ENCODE data around the gene KRTAP10-12. TPM values are rescaled to one million over a fixed set of nuclear protein-coding genes. Genes with fewer than 3 reads are reported as not detected.

Gene KRTAP10-12
- total RNA-seq, 1 experiment from 2014 or later, result not detected

DNA sequence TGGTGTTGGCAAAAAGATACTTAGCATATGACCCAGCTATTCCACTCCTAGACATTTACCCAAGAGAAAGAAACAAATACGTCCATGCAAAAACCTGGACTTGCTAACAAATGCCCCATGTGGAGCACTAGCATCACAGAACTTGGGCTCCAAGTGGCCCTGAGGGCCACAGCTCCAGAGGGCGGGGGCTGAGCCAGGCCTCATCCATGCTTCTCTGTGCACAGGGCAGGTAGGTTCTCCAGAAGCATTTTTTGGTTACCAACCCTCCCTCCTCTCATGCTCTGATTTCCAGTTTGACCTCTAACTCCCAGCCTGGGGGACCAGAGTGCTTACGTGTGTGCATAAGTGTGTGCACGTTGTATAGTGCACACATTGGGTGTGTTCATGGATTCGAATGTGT, 32.3 kb upstream of the KRTAP10-12 start:
- BruUV-seq (replicated peaks), result no TSS peak
- H3K27me3 ChIP-seq (ENCODE audit: control insufficient read depth, insufficient read depth, low read length), result no peaks in the 10 kb centered on the region
- no peaks in the 10 kb centered on the region for H3K9me3 ChIP-seq (ENCODE audit: control insufficient read depth, insufficient read depth, low read depth, low read length)
- TF ChIP-seq, protein P1, sequence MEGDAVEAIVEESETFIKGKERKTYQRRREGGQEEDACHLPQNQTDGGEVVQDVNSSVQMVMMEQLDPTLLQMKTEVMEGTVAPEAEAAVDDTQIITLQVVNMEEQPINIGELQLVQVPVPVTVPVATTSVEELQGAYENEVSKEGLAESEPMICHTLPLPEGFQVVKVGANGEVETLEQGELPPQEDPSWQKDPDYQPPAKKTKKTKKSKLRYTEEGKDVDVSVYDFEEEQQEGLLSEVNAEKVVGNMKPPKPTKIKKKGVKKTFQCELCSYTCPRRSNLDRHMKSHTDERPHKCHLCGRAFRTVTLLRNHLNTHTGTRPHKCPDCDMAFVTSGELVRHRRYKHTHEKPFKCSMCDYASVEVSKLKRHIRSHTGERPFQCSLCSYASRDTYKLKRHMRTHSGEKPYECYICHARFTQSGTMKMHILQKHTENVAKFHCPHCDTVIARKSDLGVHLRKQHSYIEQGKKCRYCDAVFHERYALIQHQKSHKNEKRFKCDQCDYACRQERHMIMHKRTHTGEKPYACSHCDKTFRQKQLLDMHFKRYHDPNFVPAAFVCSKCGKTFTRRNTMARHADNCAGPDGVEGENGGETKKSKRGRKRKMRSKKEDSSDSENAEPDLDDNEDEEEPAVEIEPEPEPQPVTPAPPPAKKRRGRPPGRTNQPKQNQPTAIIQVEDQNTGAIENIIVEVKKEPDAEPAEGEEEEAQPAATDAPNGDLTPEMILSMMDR (IDR thresholded peaks at IDR 0.05), result no peak
- no peak for TF ChIP-seq POLR2AphosphoS5 (IDR thresholded peaks at IDR 0.05; ENCODE audit: low read depth, low read length)
- no peak for TF ChIP-seq TCF7L2 (IDR thresholded peaks at IDR 0.05; ENCODE audit: low read depth, low read length)
- no peak for TF ChIP-seq SIN3A (IDR thresholded peaks at IDR 0.05; ENCODE audit: borderline replicate concordance, insufficient read depth, low read depth, low read length)
- TF ChIP-seq, protein P2, sequence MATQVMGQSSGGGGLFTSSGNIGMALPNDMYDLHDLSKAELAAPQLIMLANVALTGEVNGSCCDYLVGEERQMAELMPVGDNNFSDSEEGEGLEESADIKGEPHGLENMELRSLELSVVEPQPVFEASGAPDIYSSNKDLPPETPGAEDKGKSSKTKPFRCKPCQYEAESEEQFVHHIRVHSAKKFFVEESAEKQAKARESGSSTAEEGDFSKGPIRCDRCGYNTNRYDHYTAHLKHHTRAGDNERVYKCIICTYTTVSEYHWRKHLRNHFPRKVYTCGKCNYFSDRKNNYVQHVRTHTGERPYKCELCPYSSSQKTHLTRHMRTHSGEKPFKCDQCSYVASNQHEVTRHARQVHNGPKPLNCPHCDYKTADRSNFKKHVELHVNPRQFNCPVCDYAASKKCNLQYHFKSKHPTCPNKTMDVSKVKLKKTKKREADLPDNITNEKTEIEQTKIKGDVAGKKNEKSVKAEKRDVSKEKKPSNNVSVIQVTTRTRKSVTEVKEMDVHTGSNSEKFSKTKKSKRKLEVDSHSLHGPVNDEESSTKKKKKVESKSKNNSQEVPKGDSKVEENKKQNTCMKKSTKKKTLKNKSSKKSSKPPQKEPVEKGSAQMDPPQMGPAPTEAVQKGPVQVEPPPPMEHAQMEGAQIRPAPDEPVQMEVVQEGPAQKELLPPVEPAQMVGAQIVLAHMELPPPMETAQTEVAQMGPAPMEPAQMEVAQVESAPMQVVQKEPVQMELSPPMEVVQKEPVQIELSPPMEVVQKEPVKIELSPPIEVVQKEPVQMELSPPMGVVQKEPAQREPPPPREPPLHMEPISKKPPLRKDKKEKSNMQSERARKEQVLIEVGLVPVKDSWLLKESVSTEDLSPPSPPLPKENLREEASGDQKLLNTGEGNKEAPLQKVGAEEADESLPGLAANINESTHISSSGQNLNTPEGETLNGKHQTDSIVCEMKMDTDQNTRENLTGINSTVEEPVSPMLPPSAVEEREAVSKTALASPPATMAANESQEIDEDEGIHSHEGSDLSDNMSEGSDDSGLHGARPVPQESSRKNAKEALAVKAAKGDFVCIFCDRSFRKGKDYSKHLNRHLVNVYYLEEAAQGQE (IDR thresholded peaks at IDR 0.05; ENCODE audit: insufficient read depth in 1 of 2, low read depth in 2 of 2, low read length in 1 of 2), result no peak
- no peak overlapping the region for H3K27ac ChIP-seq (ENCODE audit: low read length)
- ChIA-PET CTCF (no interaction called here), POLR2A (no interaction called here)
- H3K4me1 ChIP-seq (ENCODE audit: control insufficient read depth, insufficient read depth, low read length), result no peaks in the 10 kb centered on the region
- in situ Hi-C loops (cut with HindIII; ENCODE audit: low pct_unique_long_range_greater_than_20kb, low sequenced_read_pairs) (no loop called here), intact Hi-C loops (cut with micrococcal nuclease; ENCODE audit: unreplicated experiment) (no loop called here)
- no peak overlapping the region for H3K4me3 ChIP-seq (ENCODE audit: low read depth in 2 of 2, low read length in 2 of 2)
- ATAC-seq, result no peak
- no peak for DNase-seq (ENCODE audit: low read depth, low spot score)
- H3K36me3 ChIP-seq (ENCODE audit: control insufficient read depth, insufficient read depth, low read length), result no peaks in the 10 kb centered on the region

GRCh38 chr21:44666401-44667320, 30.3 kb upstream of the KRTAP10-12 start, which contains the start of gene KRTAP12-2:
KRTAP12-2 (minus strand) TSS chr21:44666927; CDS start chr21:44666886, 41 bp downstream.
- intact Hi-C loops (cut with micrococcal nuclease; ENCODE audit: unreplicated experiment), result no loop called here
- ChIA-PET CTCF (no interaction called here), POLR2A (no interaction called here)
- no TSS peak for BruUV-seq (replicated peaks)
- no peak for DNase-seq (ENCODE audit: low read depth, low spot score)
- no peak within 1 kb of the TSS for H3K4me3 ChIP-seq (ENCODE audit: low read depth in 2 of 2, low read length in 2 of 2)
- no peaks in the 10 kb centered on the region for H3K27me3 ChIP-seq (ENCODE audit: control insufficient read depth, insufficient read depth, low read length)
- no peaks in the 10 kb centered on the region for H3K36me3 ChIP-seq (ENCODE audit: control insufficient read depth, insufficient read depth, low read length)
- ATAC-seq, result no peak
- no peaks in the 10 kb centered on the region for H3K9me3 ChIP-seq (ENCODE audit: control insufficient read depth, insufficient read depth, low read depth, low read length)
- no peak within 1 kb of the TSS for H3K27ac ChIP-seq (ENCODE audit: low read length)
- in situ Hi-C loops (cut with HindIII; ENCODE audit: low pct_unique_long_range_greater_than_20kb, low sequenced_read_pairs), result no loop called here
- H3K4me1 ChIP-seq (ENCODE audit: control insufficient read depth, insufficient read depth, low read length), result no peaks in the 10 kb centered on the region
- TF ChIP-seq, protein P1 (IDR thresholded peaks at IDR 0.05), result no peak
- TF ChIP-seq POLR2AphosphoS5 (IDR thresholded peaks at IDR 0.05; ENCODE audit: low read depth, low read length) (no peak), TCF7L2 (IDR thresholded peaks at IDR 0.05; ENCODE audit: low read depth, low read length) (no peak), SIN3A (IDR thresholded peaks at IDR 0.05; ENCODE audit: borderline replicate concordance, insufficient read depth, low read depth, low read length) (no peak)
- TF ChIP-seq, protein P2 (IDR thresholded peaks at IDR 0.05; ENCODE audit: insufficient read depth in 1 of 2, low read depth in 2 of 2, low read length in 1 of 2), result no peak

Measured in Panc1 (cell line).